Endothelial cell of hepatic sinusoid (primary cell): ENCODE results near the gene NR3C1.

Experiments
- in situ Hi-C: cut with HindIII; loops from 2 replicates; pipeline ENCODE4 v1.10.0; 2017; ENCODE audit warnings: low sequenced_read_pairs

The NR3C1 gene

DNA sequence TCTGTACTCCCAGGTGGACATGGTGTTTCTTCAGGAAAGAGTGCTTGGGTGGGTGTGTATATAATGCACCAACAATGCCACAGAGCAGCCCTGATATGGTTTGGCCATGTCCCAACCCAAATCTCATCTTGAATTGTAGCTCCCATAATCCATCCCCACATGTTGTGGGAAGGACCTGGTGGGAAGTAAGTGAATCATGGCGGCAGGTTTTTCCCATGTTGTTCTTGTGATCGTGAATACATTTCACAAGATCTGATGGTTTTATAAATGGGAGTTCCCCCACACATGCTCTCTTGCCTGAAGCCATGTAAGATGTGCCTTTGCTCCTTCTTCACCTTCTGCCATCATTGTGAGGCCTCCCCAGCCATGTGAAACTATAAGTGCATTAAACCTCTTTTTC is 158.5 kb downstream of the NR3C1 start:
- in situ Hi-C loops, result no loop called here

DNA sequence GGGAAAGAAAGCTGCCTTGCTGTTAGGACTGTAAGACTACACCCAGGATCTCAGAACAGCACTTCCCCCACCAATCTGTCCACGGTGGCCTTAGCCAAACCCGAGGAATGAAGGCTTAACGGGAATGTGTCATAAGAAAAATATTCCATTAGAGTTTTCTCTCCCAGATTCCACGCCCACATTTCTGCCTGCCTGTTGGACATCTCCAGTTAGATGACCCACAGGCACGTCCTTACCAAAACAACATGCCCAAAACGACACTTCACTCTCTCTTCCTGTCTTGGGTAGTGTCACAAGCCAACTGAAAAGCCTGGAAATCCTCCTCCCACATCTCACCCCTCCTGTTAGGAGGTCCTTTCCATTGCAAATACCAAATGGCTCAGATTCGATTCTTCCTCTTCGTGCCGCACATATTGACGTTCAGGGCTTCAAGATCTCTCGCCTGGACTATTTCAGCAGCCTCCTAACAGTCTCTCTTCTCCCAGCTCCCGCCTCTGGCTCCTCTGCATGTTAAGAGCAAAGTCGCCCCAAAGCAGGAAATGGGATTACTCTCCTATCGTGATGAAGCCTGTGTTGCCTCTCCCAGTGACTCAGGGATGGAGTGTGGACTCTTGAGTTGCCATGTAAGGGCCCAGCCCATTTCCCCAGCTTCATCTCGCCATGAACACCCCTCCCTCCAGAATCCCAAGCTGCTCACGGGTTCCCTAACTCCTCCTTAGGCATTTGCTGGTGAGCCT is 159.3 kb downstream of the NR3C1 start:
- in situ Hi-C loops, result no loop called here

DNA sequence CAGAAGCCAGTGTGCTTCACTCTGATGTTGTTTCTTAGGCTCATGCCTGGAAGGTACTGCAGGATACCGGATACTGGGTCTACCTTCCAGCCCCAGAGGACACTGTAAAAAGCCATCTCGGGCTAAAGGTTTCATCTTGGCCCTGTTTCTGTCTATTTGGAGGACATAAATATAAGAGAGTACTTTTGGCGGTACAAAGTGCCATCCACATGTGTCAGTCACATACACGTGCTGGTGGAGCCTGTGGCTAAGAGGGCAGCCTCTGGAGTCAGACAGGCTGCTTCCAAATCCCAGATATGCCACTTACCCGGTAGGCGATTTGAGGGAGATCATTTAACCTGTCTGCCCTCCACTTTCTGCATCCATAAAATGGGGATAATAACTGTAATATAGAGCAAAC is 160.4 kb downstream of the NR3C1 start:
- in situ Hi-C loops, result no loop called here

- in situ Hi-C loops, result no loop called here
Measured at GRCh38 chr5:143241892-143242291, 161.6 kb downstream of the NR3C1 start.

GRCh38 chr5:143239882-143240518 is 163.5 kb downstream of the NR3C1 start:
- in situ Hi-C loops, result no loop called here

DNA sequence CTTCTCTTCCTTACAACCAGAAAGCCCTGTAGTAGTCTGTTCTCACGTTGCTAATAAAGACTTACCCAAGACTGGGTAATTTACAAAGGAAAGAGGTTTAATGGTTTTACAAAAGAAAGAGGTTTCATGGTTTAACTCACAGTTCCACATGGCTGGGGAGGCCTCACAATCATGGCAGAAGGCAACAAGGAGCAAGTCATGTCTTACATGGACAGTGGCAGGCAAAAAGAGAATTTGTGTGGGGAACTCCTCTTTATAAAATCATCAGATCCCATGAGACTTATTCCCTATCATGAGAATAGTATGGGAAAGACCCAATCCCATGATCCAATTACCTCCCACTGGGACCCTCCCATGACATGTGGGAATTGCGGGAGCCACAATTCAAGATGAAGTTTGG is 164.9 kb downstream of the NR3C1 start:
- in situ Hi-C loops, result no loop called here

DNA sequence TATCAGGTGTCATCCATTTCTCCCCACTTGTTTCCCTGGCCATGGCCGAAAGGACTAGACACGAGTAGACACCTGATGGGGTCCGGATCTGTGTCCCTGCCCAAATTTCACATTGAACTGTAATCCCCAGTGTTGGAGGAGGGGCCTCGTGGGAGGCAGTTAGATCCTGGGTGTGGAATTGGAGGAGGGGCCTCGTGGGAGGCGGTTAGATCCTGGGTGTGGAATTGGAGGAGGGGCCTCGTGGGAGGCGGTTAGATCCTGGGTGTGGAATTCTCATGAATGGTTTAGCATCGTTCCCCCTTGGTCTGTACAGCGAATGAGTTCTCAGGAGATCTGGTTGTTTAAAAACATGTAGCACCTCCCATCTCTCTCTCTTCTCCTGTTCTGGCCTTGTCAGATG is 165.8 kb downstream of the NR3C1 start:
- in situ Hi-C loops, result no loop called here

GRCh38 chr5:143236682-143237081 is 166.8 kb downstream of the NR3C1 start:
- in situ Hi-C loops, result no loop called here

DNA sequence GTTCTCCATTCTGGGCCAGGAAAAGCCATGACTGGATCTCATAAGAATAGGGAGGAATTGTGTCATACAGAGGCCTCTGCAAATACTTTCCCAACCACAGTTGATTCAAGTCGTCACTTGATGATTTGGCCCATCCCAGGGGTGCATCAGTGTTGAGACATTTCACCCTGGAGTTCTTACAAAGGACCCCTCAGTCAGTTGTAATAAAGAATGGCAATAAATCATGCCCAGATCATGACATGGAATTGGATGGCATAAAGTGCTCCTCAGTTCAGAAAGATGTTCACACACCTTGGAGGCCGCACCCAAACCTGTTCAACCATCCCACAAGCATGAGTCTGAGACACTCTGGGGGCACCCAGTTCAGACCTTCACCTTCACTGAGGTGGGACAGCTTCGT is 168.1 kb downstream of the NR3C1 start:
- in situ Hi-C loops, result no loop called here

DNA sequence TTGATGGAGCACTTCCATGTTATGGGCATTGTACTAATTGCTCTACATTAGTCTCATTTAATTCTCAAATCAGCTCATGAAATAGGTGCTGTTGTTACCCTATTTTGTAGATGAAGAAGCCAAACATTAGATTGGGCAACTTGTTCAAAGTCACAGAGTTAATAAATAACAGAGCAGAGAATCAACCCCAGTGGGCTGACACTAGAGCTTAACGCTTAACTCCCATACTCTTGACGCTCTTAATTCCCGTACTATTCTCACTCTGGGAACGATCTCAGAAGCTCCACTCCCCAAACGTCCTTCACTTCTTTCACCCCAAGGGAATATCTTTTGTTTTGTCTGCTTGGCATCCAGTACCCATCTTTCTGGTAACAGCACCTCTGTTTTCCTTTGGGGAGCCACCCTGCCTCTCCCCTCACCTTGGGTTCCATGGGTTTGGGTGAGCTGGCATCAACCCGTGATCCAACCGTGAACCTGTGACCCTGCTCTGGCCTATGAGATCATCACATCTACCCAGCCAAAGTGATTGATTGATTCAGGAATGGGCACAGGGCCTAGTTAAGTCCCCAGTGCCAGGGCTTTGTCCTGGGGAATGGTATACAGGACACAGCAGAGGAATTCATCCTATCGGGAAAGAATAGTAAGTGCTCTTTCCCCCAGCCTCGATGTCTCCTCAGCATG is 169.2 kb downstream of the NR3C1 start:
- in situ Hi-C loops, result no loop called here

DNA sequence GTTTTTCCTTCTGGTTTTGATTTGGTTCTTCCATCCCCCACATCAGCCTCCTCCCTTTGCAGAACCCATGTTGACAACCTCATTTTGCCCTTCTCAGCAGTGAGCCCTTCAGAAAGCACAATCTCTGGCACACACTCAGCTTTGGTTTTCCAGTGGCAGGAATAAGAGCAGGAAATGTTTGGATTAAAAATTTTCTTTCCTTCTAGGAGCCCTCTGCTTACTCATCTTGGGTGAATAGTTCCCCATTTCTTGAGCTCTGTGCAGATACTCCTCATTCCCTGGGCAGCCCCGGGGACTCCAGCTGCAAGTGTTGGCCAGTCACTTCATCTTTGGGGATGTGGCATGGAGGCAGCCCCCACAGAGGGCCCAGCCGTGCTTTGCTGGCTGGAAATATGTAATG is 170.5 kb downstream of the NR3C1 start:
- in situ Hi-C loops, result no loop called here

- in situ Hi-C loops, result no loop called here
Measured at GRCh38 chr5:143231973-143232812, 171.3 kb downstream of the NR3C1 start.

- in situ Hi-C loops, result no loop called here
Measured at GRCh38 chr5:143231416-143231815, 172.1 kb downstream of the NR3C1 start.

DNA sequence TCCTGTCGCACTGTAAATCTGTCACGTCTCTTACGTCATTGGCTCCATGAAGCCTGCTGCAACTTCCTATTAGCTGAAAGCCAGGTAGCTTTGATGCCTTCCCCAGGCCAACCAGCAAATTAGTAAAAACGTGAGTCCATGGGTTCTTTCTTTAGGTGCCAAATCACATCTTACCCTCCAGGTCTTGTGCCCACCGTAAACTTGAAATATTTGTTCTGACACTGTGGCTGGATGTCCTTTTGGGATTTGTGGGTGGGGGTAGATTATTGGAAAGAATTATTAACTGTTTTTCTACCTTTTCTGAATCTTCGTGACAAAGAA is 172.8 kb downstream of the NR3C1 start:
- in situ Hi-C loops, result no loop called here

DNA sequence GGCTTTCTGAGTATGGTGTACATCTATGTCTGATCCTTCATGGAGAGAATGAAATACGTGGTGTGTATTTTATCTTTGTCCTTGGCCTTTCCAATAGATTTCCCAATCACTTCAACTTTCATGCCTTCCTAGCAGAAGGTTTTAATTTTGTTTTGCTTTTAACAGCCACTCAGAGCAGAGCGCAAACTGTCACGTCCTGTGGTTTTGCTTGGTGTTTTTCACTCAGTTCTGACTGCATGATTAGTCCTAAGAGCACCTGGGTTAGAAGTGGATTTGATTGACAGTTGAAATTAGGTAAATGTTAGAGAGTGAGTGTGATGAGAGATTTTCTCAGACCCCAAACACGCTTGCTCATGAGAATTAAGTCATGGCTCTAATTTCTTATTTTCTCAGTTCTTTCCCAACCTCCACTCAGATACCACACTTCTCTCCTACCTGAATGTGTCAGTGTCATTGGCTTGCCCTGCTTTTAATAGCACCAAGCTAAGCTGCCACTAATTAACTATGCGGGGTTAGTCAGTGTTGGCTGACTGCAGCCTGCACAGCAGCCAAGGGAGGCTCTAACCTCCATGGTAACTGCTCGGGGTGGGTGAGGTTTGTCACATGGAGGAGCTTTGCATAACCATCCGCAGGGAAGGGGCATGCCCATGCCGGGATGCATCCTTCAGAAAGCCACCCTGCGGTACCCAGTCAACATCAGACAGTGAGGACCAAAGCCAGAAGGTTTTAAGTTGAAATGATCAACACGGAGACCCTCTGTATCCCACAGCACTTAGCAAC is 173.4 kb downstream of the NR3C1 start:
- in situ Hi-C loops, result no loop called here

GRCh38 chr5:143229426-143229895 is 174.0 kb downstream of the NR3C1 start:
- in situ Hi-C loops, result no loop called here

GRCh38 chr5:143228597-143229293 is 174.7 kb downstream of the NR3C1 start:
- in situ Hi-C loops, result no loop called here
